Neural cell (in vitro differentiated cells): Measurements from ENCODE around the gene DNAH7.

ENCODE experiments used
- EP300 ChIP-seq: fragments of 450-650 bp; conservative IDR thresholded peaks from 2 replicates; pipeline ENCODE4 v1.6.1; 2014; ENCODE audit warnings: antibody characterized with exemption, mild to moderate bottlenecking, moderate library complexity; ENCODE audit not compliant: poor library complexity, severe bottlenecking
- EZH2 ChIP-seq: fragments of 200-600, 300-800 bp; shearing (Covaris generic), sonication (generic); IDR thresholded peaks from 2 replicates; pipeline ENCODE4 v1.6.1; 2014; ENCODE audit warnings: antibody characterized with exemption, low read length, borderline replicate concordance, mild to moderate bottlenecking; ENCODE audit not compliant: insufficient read depth, poor library complexity, severe bottlenecking
- MXI1 ChIP-seq: fragments of 450-650 bp; conservative IDR thresholded peaks from 2 replicates; pipeline ENCODE4 v1.6.1; 2014; ENCODE audit warnings: antibody characterized with exemption, mild to moderate bottlenecking; ENCODE audit not compliant: poor library complexity, severe bottlenecking
- POLR2AphosphoS5 ChIP-seq: IDR thresholded peaks from 2 replicates; pipeline ENCODE4 v1.6.1; 2012
- RAD21 ChIP-seq: fragments of 450-650 bp; conservative IDR thresholded peaks from 2 replicates; pipeline ENCODE4 v1.6.1; 2014; ENCODE audit warnings: antibody characterized with exemption, mild to moderate bottlenecking, moderate library complexity
- SMC3 ChIP-seq: fragments of 450-650 bp; conservative IDR thresholded peaks from 2 replicates; pipeline ENCODE4 v1.6.1; 2014; ENCODE audit warnings: antibody characterized with exemption, mild to moderate bottlenecking, moderate library complexity; ENCODE audit not compliant: poor library complexity
- TAF1 ChIP-seq: IDR thresholded peaks from 2 replicates; pipeline ENCODE4 v1.6.1; 2012; ENCODE audit warnings: low read depth
- TF ChIP-seq, protein P1 (sequence below): fragments of 450-650 bp; IDR thresholded peaks from 2 replicates; pipeline ENCODE4 v1.5.1; 2014; ENCODE audit warnings: antibody characterized with exemption, mild to moderate bottlenecking, moderate library complexity; ENCODE audit not compliant: poor library complexity, severe bottlenecking
- TF ChIP-seq, protein P2 (sequence below): IDR thresholded peaks from 2 replicates; pipeline ENCODE4 v1.6.1; 2012; ENCODE audit warnings: borderline replicate concordance

DNA sequence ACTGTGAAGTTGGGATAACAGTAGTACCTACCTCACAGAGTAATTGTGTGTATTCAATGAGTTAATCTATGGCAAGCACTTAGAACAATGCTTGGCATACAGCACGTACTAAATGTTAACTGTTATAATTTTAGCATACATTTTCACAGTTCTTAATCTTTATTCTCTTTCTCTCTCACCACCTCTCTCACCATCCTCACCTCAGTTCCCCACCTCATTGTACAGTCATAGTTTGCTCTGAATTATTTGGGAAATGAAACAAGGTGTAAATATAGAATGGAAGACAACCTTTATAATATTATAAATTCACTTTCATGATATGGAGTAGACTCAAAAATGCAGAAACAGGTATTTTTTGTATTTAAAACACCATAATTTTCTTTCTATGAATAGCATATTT is 40.0 kb upstream of the DNAH7 start:
- TF ChIP-seq, protein P1, sequence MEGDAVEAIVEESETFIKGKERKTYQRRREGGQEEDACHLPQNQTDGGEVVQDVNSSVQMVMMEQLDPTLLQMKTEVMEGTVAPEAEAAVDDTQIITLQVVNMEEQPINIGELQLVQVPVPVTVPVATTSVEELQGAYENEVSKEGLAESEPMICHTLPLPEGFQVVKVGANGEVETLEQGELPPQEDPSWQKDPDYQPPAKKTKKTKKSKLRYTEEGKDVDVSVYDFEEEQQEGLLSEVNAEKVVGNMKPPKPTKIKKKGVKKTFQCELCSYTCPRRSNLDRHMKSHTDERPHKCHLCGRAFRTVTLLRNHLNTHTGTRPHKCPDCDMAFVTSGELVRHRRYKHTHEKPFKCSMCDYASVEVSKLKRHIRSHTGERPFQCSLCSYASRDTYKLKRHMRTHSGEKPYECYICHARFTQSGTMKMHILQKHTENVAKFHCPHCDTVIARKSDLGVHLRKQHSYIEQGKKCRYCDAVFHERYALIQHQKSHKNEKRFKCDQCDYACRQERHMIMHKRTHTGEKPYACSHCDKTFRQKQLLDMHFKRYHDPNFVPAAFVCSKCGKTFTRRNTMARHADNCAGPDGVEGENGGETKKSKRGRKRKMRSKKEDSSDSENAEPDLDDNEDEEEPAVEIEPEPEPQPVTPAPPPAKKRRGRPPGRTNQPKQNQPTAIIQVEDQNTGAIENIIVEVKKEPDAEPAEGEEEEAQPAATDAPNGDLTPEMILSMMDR, result no peak
- TF ChIP-seq RAD21 (no peak), SMC3 (no peak), MXI1 (no peak), EZH2 (no peak), EP300 (no peak), POLR2AphosphoS5 (no peak), TAF1 (no peak)
- TF ChIP-seq, protein P2, sequence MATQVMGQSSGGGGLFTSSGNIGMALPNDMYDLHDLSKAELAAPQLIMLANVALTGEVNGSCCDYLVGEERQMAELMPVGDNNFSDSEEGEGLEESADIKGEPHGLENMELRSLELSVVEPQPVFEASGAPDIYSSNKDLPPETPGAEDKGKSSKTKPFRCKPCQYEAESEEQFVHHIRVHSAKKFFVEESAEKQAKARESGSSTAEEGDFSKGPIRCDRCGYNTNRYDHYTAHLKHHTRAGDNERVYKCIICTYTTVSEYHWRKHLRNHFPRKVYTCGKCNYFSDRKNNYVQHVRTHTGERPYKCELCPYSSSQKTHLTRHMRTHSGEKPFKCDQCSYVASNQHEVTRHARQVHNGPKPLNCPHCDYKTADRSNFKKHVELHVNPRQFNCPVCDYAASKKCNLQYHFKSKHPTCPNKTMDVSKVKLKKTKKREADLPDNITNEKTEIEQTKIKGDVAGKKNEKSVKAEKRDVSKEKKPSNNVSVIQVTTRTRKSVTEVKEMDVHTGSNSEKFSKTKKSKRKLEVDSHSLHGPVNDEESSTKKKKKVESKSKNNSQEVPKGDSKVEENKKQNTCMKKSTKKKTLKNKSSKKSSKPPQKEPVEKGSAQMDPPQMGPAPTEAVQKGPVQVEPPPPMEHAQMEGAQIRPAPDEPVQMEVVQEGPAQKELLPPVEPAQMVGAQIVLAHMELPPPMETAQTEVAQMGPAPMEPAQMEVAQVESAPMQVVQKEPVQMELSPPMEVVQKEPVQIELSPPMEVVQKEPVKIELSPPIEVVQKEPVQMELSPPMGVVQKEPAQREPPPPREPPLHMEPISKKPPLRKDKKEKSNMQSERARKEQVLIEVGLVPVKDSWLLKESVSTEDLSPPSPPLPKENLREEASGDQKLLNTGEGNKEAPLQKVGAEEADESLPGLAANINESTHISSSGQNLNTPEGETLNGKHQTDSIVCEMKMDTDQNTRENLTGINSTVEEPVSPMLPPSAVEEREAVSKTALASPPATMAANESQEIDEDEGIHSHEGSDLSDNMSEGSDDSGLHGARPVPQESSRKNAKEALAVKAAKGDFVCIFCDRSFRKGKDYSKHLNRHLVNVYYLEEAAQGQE, result no peak
